ENCODE results near the gene ZNF385D. TPM values are rescaled to one million over a fixed set of nuclear protein-coding genes. Genes with fewer than 3 reads are reported as not detected.

Gene ZNF385D
- polyA plus RNA-seq, 1 donor (not counting 4 experiments of a cell fraction or from before 2014, with no cell fraction given): 0.46 TPM

DNA sequence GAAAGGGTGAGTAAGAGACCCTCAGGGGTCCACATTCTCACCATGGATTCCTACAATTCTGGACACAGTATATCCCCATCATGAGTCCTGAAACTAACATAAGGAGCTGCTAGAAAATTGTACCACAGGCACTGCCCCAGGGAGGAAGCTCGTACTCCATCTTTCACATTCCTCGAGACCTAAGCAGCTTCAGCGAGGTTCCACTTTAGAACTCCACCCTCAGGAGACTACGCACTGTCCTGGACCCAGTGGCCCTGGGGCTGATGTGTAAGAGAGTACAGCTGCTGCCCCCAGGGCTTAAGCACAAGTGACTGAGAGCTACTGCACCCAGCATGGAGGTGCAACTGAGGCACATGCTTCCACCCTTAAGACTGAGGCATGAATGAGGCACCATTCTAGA is 352.5 kb downstream of the ZNF385D start:
- H3K9me3 ChIP-seq (ENCODE audit: control insufficient read depth, low read depth, low read length): peaks cover 2% of the 10 kb centered on the region
- no peak overlapping the region for H3K9ac ChIP-seq (ENCODE audit: control insufficient read depth, extremely low read depth, insufficient read depth, low read length)
- no peak overlapping the region for H3K4me2 ChIP-seq (ENCODE audit: control insufficient read depth, extremely low read depth, insufficient read depth, low read depth, low read length)
- no peaks in the 10 kb centered on the region for H3K9me1 ChIP-seq (ENCODE audit: control insufficient read depth, extremely low read depth, insufficient read depth, low read length)
- no peak overlapping the region for H3K4me3 ChIP-seq (ENCODE audit: control insufficient read depth in 2 of 3, extremely low read depth in 1 of 3, insufficient read depth in 2 of 3, low read depth in 1 of 3, low read length in 3 of 3)
- H3K27ac ChIP-seq (ENCODE audit: control insufficient read depth, insufficient read depth, low read length): no peak overlapping the region
- no peaks in the 10 kb centered on the region for H3K79me2 ChIP-seq (ENCODE audit: control insufficient read depth, insufficient read depth, low read length)
- no peak overlapping the region for H2AFZ ChIP-seq (ENCODE audit: control insufficient read depth, low read length)
- H3K4me1 ChIP-seq (ENCODE audit: control insufficient read depth, extremely low read depth, insufficient read depth, low read length): no peaks in the 10 kb centered on the region
- no peaks in the 10 kb centered on the region for H3K27me3 ChIP-seq (ENCODE audit: control insufficient read depth, extremely low read depth, insufficient read depth, low read length)
- TF ChIP-seq, protein P1, sequence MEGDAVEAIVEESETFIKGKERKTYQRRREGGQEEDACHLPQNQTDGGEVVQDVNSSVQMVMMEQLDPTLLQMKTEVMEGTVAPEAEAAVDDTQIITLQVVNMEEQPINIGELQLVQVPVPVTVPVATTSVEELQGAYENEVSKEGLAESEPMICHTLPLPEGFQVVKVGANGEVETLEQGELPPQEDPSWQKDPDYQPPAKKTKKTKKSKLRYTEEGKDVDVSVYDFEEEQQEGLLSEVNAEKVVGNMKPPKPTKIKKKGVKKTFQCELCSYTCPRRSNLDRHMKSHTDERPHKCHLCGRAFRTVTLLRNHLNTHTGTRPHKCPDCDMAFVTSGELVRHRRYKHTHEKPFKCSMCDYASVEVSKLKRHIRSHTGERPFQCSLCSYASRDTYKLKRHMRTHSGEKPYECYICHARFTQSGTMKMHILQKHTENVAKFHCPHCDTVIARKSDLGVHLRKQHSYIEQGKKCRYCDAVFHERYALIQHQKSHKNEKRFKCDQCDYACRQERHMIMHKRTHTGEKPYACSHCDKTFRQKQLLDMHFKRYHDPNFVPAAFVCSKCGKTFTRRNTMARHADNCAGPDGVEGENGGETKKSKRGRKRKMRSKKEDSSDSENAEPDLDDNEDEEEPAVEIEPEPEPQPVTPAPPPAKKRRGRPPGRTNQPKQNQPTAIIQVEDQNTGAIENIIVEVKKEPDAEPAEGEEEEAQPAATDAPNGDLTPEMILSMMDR (optimal IDR thresholded peaks at IDR 0.05 in 1 of 3, IDR thresholded peaks at IDR 0.05 in 1 of 3, conservative IDR thresholded peaks at IDR 0.05 in 1 of 3; ENCODE audit: extremely low read depth in 1 of 3, insufficient read depth in 2 of 3, low read length in 3 of 3): no peak
- TF ChIP-seq EZH2 (IDR thresholded peaks at IDR 0.05; ENCODE audit: low read length): no peak
- no peak for DNase-seq (ENCODE audit: low read depth, low spot score)
- H4K20me1 ChIP-seq (ENCODE audit: control insufficient read depth, extremely low read depth, insufficient read depth, low read length): no peaks in the 10 kb centered on the region
- dilution Hi-C loops (cut with MboI; ENCODE audit: extremely low pct_ligation_motif_present, low sequenced_read_pairs): no loop called here
- H3K36me3 ChIP-seq (ENCODE audit: control insufficient read depth in 2 of 2, extremely low read depth in 1 of 2, insufficient read depth in 2 of 2, low read length in 2 of 2): no peaks in the 10 kb centered on the region
- FAIRE-seq: no peak

DNA sequence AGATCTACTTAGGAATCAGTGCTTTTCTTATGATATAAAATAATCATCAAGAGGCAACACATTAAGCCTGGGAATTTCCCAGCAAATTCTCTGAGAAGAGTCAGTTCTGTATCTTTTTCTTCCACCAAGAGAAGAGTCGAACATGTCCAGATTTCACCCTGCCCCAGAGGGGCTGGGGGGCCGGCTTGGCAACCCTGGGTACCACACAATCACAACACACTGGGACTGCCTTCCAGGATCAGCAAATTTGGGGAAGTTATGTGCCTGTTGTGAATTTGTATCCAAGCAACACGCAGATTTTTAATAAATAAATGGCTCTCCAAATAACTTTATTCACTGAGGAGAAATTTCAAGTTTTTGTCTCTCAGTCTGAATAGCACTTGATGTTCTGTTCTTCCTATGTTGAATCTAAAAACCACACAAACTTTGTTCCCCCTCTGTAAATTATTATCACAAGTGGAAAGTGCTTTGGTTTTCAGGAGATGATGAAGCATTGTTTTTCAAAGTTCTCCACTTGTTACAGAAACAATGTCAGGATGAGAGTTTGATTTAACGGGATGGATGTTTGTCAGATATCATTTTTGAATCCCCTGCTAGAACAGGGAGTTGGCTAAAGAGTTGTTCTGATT is 357.2 kb downstream of the ZNF385D start:
- no peaks in the 10 kb centered on the region for H3K9me3 ChIP-seq (ENCODE audit: control insufficient read depth, low read depth, low read length)
- no peak overlapping the region for H3K4me3 ChIP-seq (ENCODE audit: control insufficient read depth in 2 of 3, extremely low read depth in 1 of 3, insufficient read depth in 2 of 3, low read depth in 1 of 3, low read length in 3 of 3)
- dilution Hi-C loops (cut with MboI; ENCODE audit: extremely low pct_ligation_motif_present, low sequenced_read_pairs): no loop called here
- DNase-seq (ENCODE audit: low read depth, low spot score) (no peak), FAIRE-seq (no peak)
- H4K20me1 ChIP-seq (ENCODE audit: control insufficient read depth, extremely low read depth, insufficient read depth, low read length): no peaks in the 10 kb centered on the region
- H3K79me2 ChIP-seq (ENCODE audit: control insufficient read depth, insufficient read depth, low read length): no peaks in the 10 kb centered on the region
- no peaks in the 10 kb centered on the region for H3K9me1 ChIP-seq (ENCODE audit: control insufficient read depth, extremely low read depth, insufficient read depth, low read length)
- H3K27ac ChIP-seq (ENCODE audit: control insufficient read depth, insufficient read depth, low read length): no peak overlapping the region
- no peaks in the 10 kb centered on the region for H3K4me1 ChIP-seq (ENCODE audit: control insufficient read depth, extremely low read depth, insufficient read depth, low read length)
- no peak overlapping the region for H2AFZ ChIP-seq (ENCODE audit: control insufficient read depth, low read length)
- no peak for TF ChIP-seq EZH2 (IDR thresholded peaks at IDR 0.05; ENCODE audit: low read length)
- TF ChIP-seq, protein P1 (optimal IDR thresholded peaks at IDR 0.05 in 1 of 3, IDR thresholded peaks at IDR 0.05 in 1 of 3, conservative IDR thresholded peaks at IDR 0.05 in 1 of 3; ENCODE audit: extremely low read depth in 1 of 3, insufficient read depth in 2 of 3, low read length in 3 of 3): no peak
- H3K36me3 ChIP-seq (ENCODE audit: control insufficient read depth in 2 of 2, extremely low read depth in 1 of 2, insufficient read depth in 2 of 2, low read length in 2 of 2): no peaks in the 10 kb centered on the region
- no peak overlapping the region for H3K9ac ChIP-seq (ENCODE audit: control insufficient read depth, extremely low read depth, insufficient read depth, low read length)
- no peak overlapping the region for H3K4me2 ChIP-seq (ENCODE audit: control insufficient read depth, extremely low read depth, insufficient read depth, low read depth, low read length)
- H3K27me3 ChIP-seq (ENCODE audit: control insufficient read depth, extremely low read depth, insufficient read depth, low read length): no peaks in the 10 kb centered on the region

Data from keratinocyte (primary cell).